GM06990 (cell line): ENCODE results near the gene INF2.

Experiments used
- DNase-seq: peaks from one replicate; pipeline ENCODE4 v3.0.0-alpha.2; 2011; ENCODE audit not compliant: insufficient read length; ENCODE audit errors: extremely low read depth
- H3K27me3 ChIP-seq: replicated peaks from 2 replicates; pipeline ENCODE4 v1.6.0; 2011; ENCODE audit warnings: low read length; ENCODE audit not compliant: control insufficient read depth, insufficient read depth
- H3K36me3 ChIP-seq: 2 replicates; pipeline ENCODE4 v1.5.1; 2011; ENCODE audit warnings: low read length; ENCODE audit not compliant: control insufficient read depth, insufficient read depth
- H3K4me3 ChIP-seq: replicated peaks from 2 replicates; pipeline ENCODE4 v1.5.1; 2011; ENCODE audit warnings: low read depth, mild to moderate bottlenecking, control low read depth, low read length
- TF ChIP-seq, protein P1 (sequence below): IDR thresholded peaks from 2 replicates; pipeline ENCODE4 v1.5.1; 2011; ENCODE audit warnings: low read length, control low read depth, mild to moderate bottlenecking, inconsistent platforms; ENCODE audit not compliant: insufficient read depth, poor library complexity, severe bottlenecking

INF2 gene

DNA sequence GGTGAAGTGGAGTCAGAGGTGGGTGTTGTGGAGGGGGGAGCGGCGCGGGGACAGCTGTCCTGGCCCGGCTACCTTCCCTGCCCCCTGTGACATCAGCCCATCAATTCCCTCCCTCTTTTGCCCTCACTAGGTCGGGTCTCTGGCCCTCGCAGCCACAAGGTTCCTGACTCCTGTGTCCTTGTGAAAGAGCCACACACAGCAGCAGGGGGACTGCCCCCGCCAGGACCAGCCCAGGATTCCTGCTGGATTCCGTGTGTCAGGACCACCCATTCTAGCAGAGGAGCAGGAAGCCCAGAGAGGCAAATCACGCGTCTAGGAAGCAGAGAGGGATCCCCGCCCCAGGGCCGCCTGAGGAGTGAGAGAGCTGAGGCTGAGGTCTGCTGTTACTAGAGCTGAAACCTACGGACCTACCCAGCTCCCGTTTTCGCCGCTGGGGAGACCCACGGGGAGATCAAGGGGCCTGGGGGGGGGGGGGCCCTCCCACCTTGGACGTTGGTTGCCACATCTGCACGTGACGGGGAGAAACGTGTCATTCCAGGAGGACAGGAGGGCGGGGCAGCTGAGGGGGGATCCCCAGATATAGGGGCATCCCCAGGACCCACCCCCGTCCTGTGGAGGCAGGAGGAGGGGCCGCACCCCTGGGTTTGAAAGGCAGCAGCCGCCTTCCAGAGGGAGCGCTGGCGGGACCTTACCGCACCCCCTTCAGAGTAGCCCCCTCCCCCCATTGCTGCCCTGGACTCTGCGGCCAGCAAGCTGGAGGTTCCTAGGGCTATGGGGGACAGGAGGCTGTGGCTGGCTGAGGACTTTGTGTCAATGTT lies 12.5 kb upstream of the INF2 start:
- TF ChIP-seq, protein P1, sequence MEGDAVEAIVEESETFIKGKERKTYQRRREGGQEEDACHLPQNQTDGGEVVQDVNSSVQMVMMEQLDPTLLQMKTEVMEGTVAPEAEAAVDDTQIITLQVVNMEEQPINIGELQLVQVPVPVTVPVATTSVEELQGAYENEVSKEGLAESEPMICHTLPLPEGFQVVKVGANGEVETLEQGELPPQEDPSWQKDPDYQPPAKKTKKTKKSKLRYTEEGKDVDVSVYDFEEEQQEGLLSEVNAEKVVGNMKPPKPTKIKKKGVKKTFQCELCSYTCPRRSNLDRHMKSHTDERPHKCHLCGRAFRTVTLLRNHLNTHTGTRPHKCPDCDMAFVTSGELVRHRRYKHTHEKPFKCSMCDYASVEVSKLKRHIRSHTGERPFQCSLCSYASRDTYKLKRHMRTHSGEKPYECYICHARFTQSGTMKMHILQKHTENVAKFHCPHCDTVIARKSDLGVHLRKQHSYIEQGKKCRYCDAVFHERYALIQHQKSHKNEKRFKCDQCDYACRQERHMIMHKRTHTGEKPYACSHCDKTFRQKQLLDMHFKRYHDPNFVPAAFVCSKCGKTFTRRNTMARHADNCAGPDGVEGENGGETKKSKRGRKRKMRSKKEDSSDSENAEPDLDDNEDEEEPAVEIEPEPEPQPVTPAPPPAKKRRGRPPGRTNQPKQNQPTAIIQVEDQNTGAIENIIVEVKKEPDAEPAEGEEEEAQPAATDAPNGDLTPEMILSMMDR, result no peak
- H3K27me3 ChIP-seq, result no peaks in the 10 kb centered on the region
- DNase-seq, result peak; percentile 45
- peak overlapping the region; percentile 61 for H3K4me3 ChIP-seq
- H3K36me3 ChIP-seq, result no peaks in the 10 kb centered on the region

DNA sequence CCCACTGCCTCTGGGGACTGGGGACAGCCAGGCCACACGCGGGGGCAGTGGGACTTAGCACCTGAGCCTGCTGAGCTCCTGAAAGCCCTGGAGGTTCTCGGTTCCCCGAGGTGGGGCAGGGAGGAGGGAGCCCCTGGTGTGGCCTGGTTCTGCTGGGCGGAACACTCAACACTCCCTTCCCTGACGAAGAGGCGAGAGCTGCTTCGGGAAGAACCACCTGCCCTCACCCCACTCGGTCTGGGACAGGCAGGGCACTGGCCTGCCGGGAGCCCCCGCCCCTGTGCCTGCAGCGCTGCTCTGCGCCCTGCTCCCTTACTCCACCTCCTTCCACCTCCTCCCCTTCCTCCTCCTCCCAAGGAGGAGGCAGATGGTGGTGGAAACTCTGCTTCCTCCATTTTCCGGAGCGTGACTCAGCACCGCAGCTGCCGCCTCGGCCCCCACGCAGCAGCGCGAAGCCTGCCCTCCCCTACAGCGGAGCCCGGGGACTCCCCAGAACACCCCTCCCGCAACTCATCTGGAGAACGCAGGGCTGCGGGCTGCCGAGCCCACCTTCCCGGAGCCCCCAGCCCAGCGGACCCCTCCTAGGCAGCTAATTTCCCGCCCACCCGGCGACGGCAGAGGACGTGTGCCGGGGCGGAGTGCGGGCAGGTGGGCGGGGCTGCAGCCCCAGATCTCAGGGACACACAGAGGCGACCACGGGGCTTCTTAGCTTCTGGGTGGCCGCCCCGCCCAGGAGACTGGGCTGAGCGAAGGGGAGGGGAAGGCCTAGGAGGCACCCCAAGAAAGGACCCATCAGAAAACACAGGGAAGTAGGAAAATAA lies 11.7 kb upstream of the INF2 start:
- H3K4me3 ChIP-seq, result peak overlapping the region; percentile 61
- H3K36me3 ChIP-seq, result no peaks in the 10 kb centered on the region
- DNase-seq, result peak; percentile 81
- TF ChIP-seq, protein P1, result no peak
- H3K27me3 ChIP-seq, result no peaks in the 10 kb centered on the region

DNA sequence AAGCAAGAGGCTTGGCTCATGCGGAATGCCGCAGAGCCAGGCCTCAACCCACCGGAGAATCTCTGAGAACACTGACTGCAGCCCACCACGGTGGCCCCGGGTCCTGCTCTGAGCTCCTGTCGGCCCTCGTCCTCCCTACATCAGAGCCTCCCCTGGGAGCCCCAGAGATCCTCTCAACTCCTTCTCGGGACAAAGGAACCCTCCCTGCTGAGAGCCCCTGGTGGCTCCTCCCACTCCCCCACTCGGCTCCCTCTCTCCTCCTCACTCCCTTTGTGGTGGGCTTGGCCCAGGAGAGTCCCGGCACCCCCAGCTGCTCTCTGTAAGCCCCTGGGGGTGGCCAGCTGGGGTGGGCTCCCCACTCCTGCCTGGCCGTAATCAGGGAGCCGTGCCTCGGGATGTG lies 11.1 kb upstream of the INF2 start:
- no peak for DNase-seq
- no peaks in the 10 kb centered on the region for H3K36me3 ChIP-seq
- no peaks in the 10 kb centered on the region for H3K27me3 ChIP-seq
- TF ChIP-seq, protein P1, result no peak
- peak overlapping the region; percentile 61; the same call in 1 of the 2 replicates for H3K4me3 ChIP-seq

DNA sequence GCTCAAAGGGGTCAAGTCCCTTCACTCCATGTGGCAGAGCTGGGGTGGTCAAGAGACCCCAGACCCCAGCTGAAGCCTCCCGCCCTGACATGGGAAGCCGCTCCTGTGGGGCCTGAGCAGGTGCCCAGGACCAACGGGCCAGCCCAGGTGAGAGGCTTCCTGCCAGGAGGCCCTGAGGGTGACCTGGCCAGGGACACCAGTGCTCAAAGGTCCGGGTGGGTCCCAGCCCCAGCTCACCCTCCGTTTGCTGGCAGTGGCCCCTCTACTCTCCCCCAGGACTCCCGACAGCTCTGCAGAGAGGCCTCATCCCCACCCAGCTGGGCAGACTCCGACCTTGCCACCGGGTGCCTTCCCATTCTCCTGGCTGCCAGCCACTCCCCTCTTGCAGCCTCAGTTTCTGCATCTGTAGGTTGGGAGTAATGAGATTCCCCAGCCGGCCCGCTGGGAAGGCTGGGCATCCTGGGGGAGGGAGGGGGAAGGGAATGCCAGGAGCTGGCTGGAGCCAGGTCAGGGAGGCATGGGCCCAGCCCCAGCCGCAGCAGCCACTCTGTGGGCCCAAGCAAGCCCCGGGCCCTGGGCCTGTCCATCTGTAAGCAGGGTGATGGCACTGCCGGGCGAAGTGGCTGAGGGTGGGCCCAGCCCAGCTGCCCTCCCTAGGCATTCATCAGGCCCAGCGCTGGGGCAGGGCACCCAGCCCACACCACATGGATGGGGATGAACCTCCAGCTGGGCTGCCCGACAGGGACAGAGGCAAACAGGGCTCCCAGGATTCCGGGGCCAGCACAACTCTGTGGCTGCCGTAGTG lies 10.3 kb upstream of the INF2 start:
- no peaks in the 10 kb centered on the region for H3K27me3 ChIP-seq
- TF ChIP-seq, protein P1, result no peak
- no peak overlapping the region for H3K4me3 ChIP-seq
- DNase-seq, result no peak
- H3K36me3 ChIP-seq, result no peaks in the 10 kb centered on the region

DNA sequence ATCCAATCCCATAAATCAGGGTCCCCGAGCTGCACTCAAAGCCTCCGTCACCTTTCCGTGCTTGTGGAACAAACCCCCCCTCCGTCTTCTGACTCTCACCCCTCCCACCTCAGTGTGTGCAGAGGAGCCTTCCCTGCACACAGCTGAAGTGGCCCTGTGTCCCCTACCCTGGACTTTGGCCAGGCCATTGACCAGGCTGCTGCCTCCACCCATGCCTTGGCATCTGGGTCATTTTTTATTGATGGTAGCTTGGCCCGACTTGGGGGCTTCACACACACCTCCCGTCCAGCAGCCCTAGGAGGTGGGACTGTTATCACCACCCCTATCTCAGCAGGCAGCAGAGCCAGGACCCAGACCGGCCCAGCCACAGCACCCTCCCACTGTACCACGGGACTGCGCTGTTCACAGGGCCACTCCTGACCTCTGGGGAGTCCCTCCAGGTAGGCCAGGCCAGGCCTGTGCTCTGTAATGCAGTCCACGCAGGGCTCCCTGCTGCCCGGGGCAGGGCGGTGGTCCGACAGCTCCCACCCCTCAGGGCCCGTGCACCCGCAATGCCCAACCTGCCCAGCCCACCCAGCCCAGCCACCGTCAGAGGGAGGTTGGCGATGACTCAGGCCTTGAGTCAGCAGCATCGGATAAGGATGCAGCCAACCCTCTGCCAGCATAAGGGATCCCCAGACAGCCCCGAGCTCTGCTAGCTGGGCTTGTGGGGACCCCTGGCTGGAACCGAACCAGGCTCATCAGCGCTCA lies 9.2 kb upstream of the INF2 start:
- Histone ChIP-seq H3K27me3 (no peaks in the 10 kb centered on the region), H3K4me3 (no peak overlapping the region), H3K36me3 (no peaks in the 10 kb centered on the region)
- TF ChIP-seq, protein P1, result no peak
- DNase-seq, result no peak
